Spleen (tissue), 11 donors: Measurements from ENCODE around the gene SF3A1. TPM values are rescaled to one million over a fixed set of nuclear protein-coding genes. Genes with fewer than 3 reads are reported as not detected.
"Not testable (repeated sequence)": the region's sequence is repeated elsewhere in the genome, so short reads cannot be mapped to it uniquely, and the experiment has no call there.

Experiments
- DNase-seq: peaks from one replicate; pipeline ENCODE4 v3.0.0-alpha.2; 2020
- H3K27ac ChIP-seq, 8 donors: fragments of 200-600 bp; sonication (generic) in 7 of 8; 1 replicate in 4 of 8; 2 replicates in 4 of 8; pipeline versions ENCODE4 v1.5.0 to v1.8.0; 2016 to 2021; ENCODE audit warnings: inconsistent platforms in 4 of 8, mild to moderate bottlenecking in 4 of 8, moderate library complexity in 1 of 8
- H3K27me3 ChIP-seq, 7 donors: fragments of 200-600 bp; sonication (generic) in 6 of 7; replicated peaks in 1 of 7; 1 replicate in 4 of 7; 2 replicates in 3 of 7; pipeline versions ENCODE4 v1.5.0 to v1.8.0; 2016 to 2021; ENCODE audit warnings: inconsistent platforms in 3 of 7, mild to moderate bottlenecking in 1 of 7
- H3K36me3 ChIP-seq, 6 donors: fragments of 200-600 bp; sonication (generic) in 5 of 6; 1 replicate in 4 of 6; 2 replicates in 2 of 6; pipeline versions ENCODE4 v1.5.0 to v1.8.0; 2016 to 2021; ENCODE audit warnings: inconsistent platforms in 2 of 6
- H3K4me1 ChIP-seq, 6 donors: fragments of 200-600 bp; sonication (generic) in 5 of 6; 1 replicate in 3 of 6; 2 replicates in 3 of 6; pipeline versions ENCODE4 v1.5.0 to v1.8.0; 2016 to 2021; ENCODE audit warnings: inconsistent platforms in 3 of 6
- H3K4me3 ChIP-seq, 8 donors: fragments of 200-600 bp; sonication (generic) in 7 of 8; 1 replicate in 4 of 8; 2 replicates in 4 of 8; pipeline versions ENCODE4 v1.5.0 to v1.8.0; 2016 to 2021; ENCODE audit warnings: inconsistent platforms in 4 of 8, mild to moderate bottlenecking in 4 of 8, moderate library complexity in 2 of 8
- H3K9me3 ChIP-seq, 8 donors: fragments of 200-600 bp; sonication (generic) in 7 of 8; 1 replicate in 4 of 8; 2 replicates in 4 of 8; pipeline versions ENCODE4 v1.5.0 to v1.8.0; 2016 to 2021; ENCODE audit warnings: inconsistent platforms in 4 of 8
- POLR2A ChIP-seq, 3 donors: fragments of 450-650 bp; IDR thresholded peaks; one replicate each; pipeline ENCODE4 v1.5.1; 2017; ENCODE audit warnings: antibody characterized with exemption in 3 of 3, mild to moderate bottlenecking in 1 of 3
- POLR2AphosphoS5 ChIP-seq, 3 donors: sonication (generic); formaldehyde crosslinking; IDR thresholded peaks; one replicate each; pipeline ENCODE4 v1.5.1; 2017; ENCODE audit warnings: antibody characterized with exemption in 3 of 3
- WGBS, 5 donors: extraction: QIAGEN DNeasy Blood & Tissue Kit in 3 of 5; methylation state at CpG; one replicate each; pipeline versions ENCODE4 v1.1.5 to v1.1.7; 2013 to 2018; 5-methylcytosine and 5-hydroxymethylcytosine counted together
- intact Hi-C: fragments of 100-400 bp; cut with DNase I; formaldehyde crosslinking; loops from one replicate; pipeline ENCODE4 v1.15.0; 2023; ENCODE audit warnings: low total_unique reads
- polyA plus RNA-seq, 3 donors: library from polyadenylated mRNA; stranded (reverse); fragments of 200-250 nt; gene quantifications; one replicate each; pipeline ENCODE4 v1.2.1, GENCODE V29; 2013
- total RNA-seq, 7 donors: library from RNA; depleted of rRNA in 3 of 7; stranded (reverse); fragments of >200 nt in 3 of 7; fragmentation: NEBNext Ultra II Directional in 4 of 7; extraction: Animal tissue kit (Norgen Biotek cat#: 25700) in 4 of 7; gene quantifications; one replicate each; pipeline versions ENCODE4 v1.1.0 to v1.2.1, GENCODE V29; 2016 to 2021
- TF ChIP-seq, protein P1 (sequence below), 11 experiments: fragments of 200-600 bp in 7 of 11; fragments of 450-650 bp in 4 of 11; sonication (generic) in 4 of 11; IDR thresholded peaks in 8 of 11; conservative IDR thresholded peaks in 3 of 11; 1 replicate in 7 of 11; 2 replicates in 4 of 11; pipeline versions ENCODE4 v1.4.0 to v1.8.0; 2016 to 2021; ENCODE audit warnings: antibody characterized with exemption in 11 of 11, inconsistent platforms in 4 of 11, mild to moderate bottlenecking in 1 of 11
- donor health status: healthy with polysubstance abuse.
- donor health status: DM: no; HTN: no; CAD: no; lungs with moderate emphysema.
- donor health status: DM: no; HTN: no; CAD: no.
- donor health status: Bipolar disorder and iron deficiency.
- donor health status: healthy.
- donor health status: DM: no; HTN: no; CAD: no.
- donor health status: DM: yes; HTN: yes; CAD: no.

SF3A1 gene
- total and polyA plus RNA-seq, 10 donors = 14.9 to 223 (median 175) TPM

DNA sequence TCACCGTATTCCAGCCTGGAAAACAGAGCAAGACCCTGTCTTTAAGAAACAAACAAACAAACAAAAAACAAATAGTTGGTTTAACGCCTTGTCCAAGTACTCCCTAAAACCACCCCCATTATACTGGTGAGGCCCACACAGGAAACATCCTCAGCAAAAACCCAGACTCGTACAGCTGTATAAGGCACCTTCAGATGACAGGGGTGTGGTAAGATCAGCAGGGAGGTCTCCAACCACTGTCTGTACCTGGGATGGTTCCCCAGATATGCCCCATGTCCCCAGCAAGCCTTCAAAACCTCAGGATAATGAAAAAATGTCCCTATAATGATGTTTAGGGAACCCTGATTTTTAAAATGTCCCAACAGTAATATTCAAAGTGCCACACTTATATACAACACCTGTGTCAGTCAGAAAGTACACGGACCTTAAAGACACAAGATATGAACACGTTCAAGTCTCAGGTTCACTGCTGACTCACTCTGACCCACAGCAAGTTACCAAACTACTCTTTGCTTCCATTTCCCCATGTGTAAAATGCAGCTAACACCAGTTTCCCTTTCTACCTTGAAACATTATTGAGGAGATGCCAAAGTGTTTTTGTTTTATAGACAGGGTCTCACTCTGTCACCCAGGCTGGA, 9.3 kb downstream of the SF3A1 start:
- no peaks in the 10 kb centered on the region for H3K9me3 ChIP-seq
- H3K36me3 ChIP-seq = peaks cover 0 to 100% (median 99%) of the 10 kb centered on the region in 6 donors
- no peak for DNase-seq
- peak overlapping the region in 5 of 8 donors; percentile 49 to 59 (median 53) for H3K27ac ChIP-seq
- intact Hi-C loops = no loop called here
- peaks cover 18 to 82% (median 60%) of the 10 kb centered on the region in 6 donors for H3K4me1 ChIP-seq
- 58 to 74% (median 66%) methylated on average over 5 of the region's 5 CpGs for WGBS, 5 donors
- TF ChIP-seq, protein P1, sequence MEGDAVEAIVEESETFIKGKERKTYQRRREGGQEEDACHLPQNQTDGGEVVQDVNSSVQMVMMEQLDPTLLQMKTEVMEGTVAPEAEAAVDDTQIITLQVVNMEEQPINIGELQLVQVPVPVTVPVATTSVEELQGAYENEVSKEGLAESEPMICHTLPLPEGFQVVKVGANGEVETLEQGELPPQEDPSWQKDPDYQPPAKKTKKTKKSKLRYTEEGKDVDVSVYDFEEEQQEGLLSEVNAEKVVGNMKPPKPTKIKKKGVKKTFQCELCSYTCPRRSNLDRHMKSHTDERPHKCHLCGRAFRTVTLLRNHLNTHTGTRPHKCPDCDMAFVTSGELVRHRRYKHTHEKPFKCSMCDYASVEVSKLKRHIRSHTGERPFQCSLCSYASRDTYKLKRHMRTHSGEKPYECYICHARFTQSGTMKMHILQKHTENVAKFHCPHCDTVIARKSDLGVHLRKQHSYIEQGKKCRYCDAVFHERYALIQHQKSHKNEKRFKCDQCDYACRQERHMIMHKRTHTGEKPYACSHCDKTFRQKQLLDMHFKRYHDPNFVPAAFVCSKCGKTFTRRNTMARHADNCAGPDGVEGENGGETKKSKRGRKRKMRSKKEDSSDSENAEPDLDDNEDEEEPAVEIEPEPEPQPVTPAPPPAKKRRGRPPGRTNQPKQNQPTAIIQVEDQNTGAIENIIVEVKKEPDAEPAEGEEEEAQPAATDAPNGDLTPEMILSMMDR (IDR thresholded peaks at IDR 0.05 in 8 of 11, conservative IDR thresholded peaks at IDR 0.05 in 3 of 11) = no peak
- TF ChIP-seq POLR2AphosphoS5 (IDR thresholded peaks at IDR 0.05) (no peak), POLR2A (IDR thresholded peaks at IDR 0.05) (no peak)
- H3K4me3 ChIP-seq = no peak overlapping the region
- no peaks in the 10 kb centered on the region for H3K27me3 ChIP-seq

- no peak overlapping the region for H3K4me3 ChIP-seq
- H3K36me3 ChIP-seq = peaks cover 5 to 100% (median 99%) of the 10 kb centered on the region in 6 donors
- WGBS, 5 donors = 86 to 95% (median 90%) methylated on average over 13 of the region's 13 CpGs
- no peak for DNase-seq
- peak overlapping the region in 1 of 8 donors; percentile 5 for H3K27ac ChIP-seq
- H3K9me3 ChIP-seq = no peaks in the 10 kb centered on the region
- intact Hi-C loops = no loop called here
- H3K27me3 ChIP-seq = no peaks in the 10 kb centered on the region
- TF ChIP-seq POLR2A (IDR thresholded peaks at IDR 0.05) = no peak
- peak in 1 of 3 donors; percentile 18 for TF ChIP-seq POLR2AphosphoS5 (IDR thresholded peaks at IDR 0.05)
- H3K4me1 ChIP-seq = peaks cover 14 to 82% (median 61%) of the 10 kb centered on the region in 6 donors
Measured at GRCh38 chr22:30344447-30345200, 12.1 kb downstream of the SF3A1 start.

- TF ChIP-seq, protein P1 (IDR thresholded peaks at IDR 0.05 in 8 of 11, conservative IDR thresholded peaks at IDR 0.05 in 3 of 11) = no peak
- TF ChIP-seq POLR2AphosphoS5 (IDR thresholded peaks at IDR 0.05) = peak; percentile 75 to 88 (median 84)
- Histone ChIP-seq H3K4me3 (no peak overlapping the region), H3K9me3 (no peaks in the 10 kb centered on the region), H3K27me3 (no peaks in the 10 kb centered on the region), H3K36me3 (peaks cover 12 to 100% (median 100%) of the 10 kb centered on the region in 6 donors), H3K4me1 (peaks cover 4 to 74% (median 47%) of the 10 kb centered on the region in 6 donors), H3K27ac (peak overlapping the region in 5 of 8 donors; percentile 51 to 77 (median 64))
- WGBS, 5 donors = 63 to 75% (median 70%) methylated on average over 13 to 16 of the region's 16 CpGs
- intact Hi-C loops = no loop called here
- DNase-seq = peak; percentile 85
Measured at GRCh38 chr22:30340911-30341685, 15.6 kb downstream of the SF3A1 start.

DNA sequence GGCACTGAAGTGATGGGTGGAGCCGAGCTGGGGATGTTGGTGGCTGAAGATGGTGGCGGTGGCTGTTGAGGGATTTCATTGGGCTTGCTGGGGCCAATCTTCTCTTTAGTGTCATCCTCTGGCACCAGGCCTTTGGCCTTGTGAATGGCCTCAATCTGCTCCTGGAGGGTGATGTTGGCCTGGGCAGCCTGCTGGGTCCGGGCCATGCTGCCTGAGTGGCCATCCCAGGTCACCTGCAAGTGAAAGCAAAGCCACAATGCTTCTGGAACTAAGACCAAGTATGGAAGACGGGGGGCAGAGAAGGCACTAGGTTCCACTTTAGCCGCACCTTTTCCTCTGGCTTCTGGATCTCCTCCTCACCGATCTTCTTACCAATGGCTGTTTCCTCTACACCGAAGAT, 17.9 kb downstream of the SF3A1 start:
- WGBS, 5 donors = 92 to 96% (median 93%) methylated on average over 7 of the region's 7 CpGs

GRCh38 chr22:30338341-30338740, 18.4 kb downstream of the SF3A1 start:
- H3K9me3 ChIP-seq, H3K27me3 ChIP-seq, H3K4me3 ChIP-seq, DNase-seq, intact Hi-C loops: not testable (repeated sequence)
- Histone ChIP-seq H3K4me1 (peaks cover 4 to 58% (median 40%) of the 10 kb centered on the region in 6 donors), H3K36me3 (peaks cover 15 to 100% (median 100%) of the 10 kb centered on the region in 6 donors), H3K27ac (peak overlapping the region in 3 of 8 donors; percentile 2 to 42 (median 14))
- WGBS, 5 donors = 79 to 89% (median 87%) methylated on average over 8 to 9 of the region's 9 CpGs

More for the DNA sequence above, 17.9 kb downstream of the SF3A1 start:
- intact Hi-C loops = no loop called here
- H3K4me1 ChIP-seq = peaks cover 4 to 58% (median 38%) of the 10 kb centered on the region in 6 donors
- TF ChIP-seq POLR2AphosphoS5 (IDR thresholded peaks at IDR 0.05) = peak in 2 of 3 donors; percentile 11 to 13
- no peak for TF ChIP-seq POLR2A (IDR thresholded peaks at IDR 0.05)
- no peaks in the 10 kb centered on the region for H3K9me3 ChIP-seq
- no peaks in the 10 kb centered on the region for H3K27me3 ChIP-seq
- H3K27ac ChIP-seq = peak overlapping the region in 3 of 8 donors; percentile 2 to 42 (median 14)
- H3K36me3 ChIP-seq = peaks cover 14 to 100% (median 100%) of the 10 kb centered on the region in 6 donors
- no peak for DNase-seq
- H3K4me3 ChIP-seq = no peak overlapping the region
